Measurements from ENCODE around the gene EFHB. TPM values are rescaled to one million over a fixed set of nuclear protein-coding genes. Genes with fewer than 3 reads are reported as not detected.

Gene EFHB, protein sequence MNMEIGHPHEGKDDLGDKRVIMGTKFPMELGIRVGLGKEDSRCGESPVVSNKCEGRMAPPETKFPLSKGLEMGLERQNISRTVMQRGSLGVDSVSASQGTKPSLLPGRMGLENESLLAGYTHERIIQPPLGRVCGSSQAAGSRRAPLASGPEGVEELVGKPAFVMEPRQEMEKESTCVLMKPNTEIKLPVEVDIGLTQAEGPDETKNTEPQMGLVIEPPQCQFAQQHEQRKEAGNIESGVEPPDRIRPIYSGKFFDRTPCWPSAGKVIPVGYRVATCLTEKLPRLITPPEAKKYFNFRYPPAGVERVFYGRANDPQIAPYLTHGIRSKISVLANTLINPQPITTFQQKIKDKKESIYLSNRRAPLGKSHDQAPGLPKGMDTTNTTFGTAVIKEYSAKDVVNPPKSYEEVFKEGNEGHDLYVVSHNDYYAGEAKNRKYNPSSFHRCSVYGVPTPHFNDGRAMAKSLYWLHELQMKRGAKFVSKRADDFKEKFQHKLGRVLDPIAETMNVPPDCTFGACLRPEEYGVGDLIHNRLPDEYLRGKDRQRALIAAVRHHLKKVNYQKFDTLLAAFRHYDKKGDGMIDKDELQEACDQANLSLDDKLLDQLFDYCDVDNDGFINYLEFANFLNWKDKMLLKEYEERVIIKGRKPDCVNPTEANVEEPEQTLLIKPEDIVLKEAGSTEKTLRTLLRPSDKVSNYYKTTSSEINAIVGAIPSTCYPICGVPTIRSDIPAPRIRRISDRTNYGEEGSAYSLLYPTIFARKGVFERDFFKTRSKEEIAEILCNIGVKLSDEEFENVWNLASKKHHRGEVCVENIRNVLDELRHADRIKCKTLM
- 0.24 and 0.33 TPM in 2 replicates for polyA plus RNA-seq (2011; rRNA removed)
- not detected in 2 replicates for polyA minus RNA-seq (2011; rRNA and poly(A)+ RNA removed)

- POLR2A ChIA-PET, result no interaction called here
- CTCF ChIA-PET, result no interaction called here
- TF ChIP-seq CTCF (IDR thresholded peaks at IDR 0.05; ENCODE audit: low read depth, low read length), result no peak
Measured at GRCh38 chr3:19934098-19934566, at the start of gene EFHB. Gene EFHB, minus strand, starts transcription at chr3:19934217. Its CDS starts 199 bp downstream, at chr3:19934018.

GRCh38 chr3:19972054-19972453 is 38.0 kb upstream of the EFHB start:
- DNase-seq (ENCODE audit: low read depth, low spot score), result no peak
- ChIA-PET CTCF (no interaction called here), POLR2A (interaction anchor here (0.7 kb wide), 1 partner anchor 13 kb away, joined by 4 read pairs; no protein-coding TSS in a partner anchor)
- Histone ChIP-seq H3K9me3 (ENCODE audit: control insufficient read depth, insufficient read depth, low read length) (no peaks in the 10 kb centered on the region), H3K27me3 (ENCODE audit: control insufficient read depth, insufficient read depth, low read length) (no peaks in the 10 kb centered on the region), H3K27ac (ENCODE audit: low read depth, low read length) (no peak overlapping the region), H3K4me3 (ENCODE audit: low read depth, low read length) (no peak overlapping the region)
- TF ChIP-seq CTCF (IDR thresholded peaks at IDR 0.05; ENCODE audit: low read depth, low read length), result no peak

More at GRCh38 chr3:19934098-19934566, at the start of gene EFHB:
- H3K9me3 ChIP-seq (ENCODE audit: control insufficient read depth, insufficient read depth, low read length), result no peaks in the 10 kb centered on the region
- no peak for DNase-seq (ENCODE audit: low read depth, low spot score)
- peaks cover 4% of the 10 kb centered on the region for H3K27me3 ChIP-seq (ENCODE audit: control insufficient read depth, insufficient read depth, low read length)
- no peak within 1 kb of the TSS for H3K4me3 ChIP-seq (ENCODE audit: low read depth, low read length)
- H3K27ac ChIP-seq (ENCODE audit: low read depth, low read length), result no peak within 1 kb of the TSS

- POLR2A ChIA-PET, result no interaction called here
- H3K4me3 ChIP-seq (ENCODE audit: low read depth, low read length), result no peak overlapping the region
- CTCF ChIA-PET, result interaction anchor here (0.9 kb wide), 1 partner anchor 84 kb away, joined by 4 read pairs; no protein-coding TSS in a partner anchor
- no peak for DNase-seq (ENCODE audit: low read depth, low spot score)
- H3K27ac ChIP-seq (ENCODE audit: low read depth, low read length), result no peak overlapping the region
- no peak for TF ChIP-seq CTCF (IDR thresholded peaks at IDR 0.05; ENCODE audit: low read depth, low read length)
- H3K9me3 ChIP-seq (ENCODE audit: control insufficient read depth, insufficient read depth, low read length), result no peaks in the 10 kb centered on the region
- no peaks in the 10 kb centered on the region for H3K27me3 ChIP-seq (ENCODE audit: control insufficient read depth, insufficient read depth, low read length)
Measured at GRCh38 chr3:19970327-19970726, 36.3 kb upstream of the EFHB start.

DNA sequence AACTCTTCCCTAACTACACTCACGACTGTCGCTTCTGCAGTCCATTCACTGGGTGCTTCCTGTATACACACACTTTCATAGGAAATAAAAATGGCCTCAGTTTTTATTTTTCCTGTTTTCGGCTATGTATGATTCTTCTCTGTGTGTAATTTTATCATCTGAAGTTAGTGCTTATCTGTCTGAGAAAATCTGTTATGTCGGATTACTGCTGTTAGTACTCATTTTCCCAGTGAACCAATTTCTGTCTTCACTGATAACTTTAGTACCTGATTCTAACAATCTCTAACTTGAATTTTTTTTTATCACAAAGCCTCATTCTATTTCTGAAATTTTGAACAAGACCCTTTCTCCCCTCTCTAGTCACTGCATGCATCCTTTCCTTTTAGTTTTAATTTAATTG is 33.8 kb upstream of the EFHB start:
- Histone ChIP-seq H3K4me3 (ENCODE audit: low read depth, low read length) (no peak overlapping the region), H3K9me3 (ENCODE audit: control insufficient read depth, insufficient read depth, low read length) (no peaks in the 10 kb centered on the region), H3K27ac (ENCODE audit: low read depth, low read length) (no peak overlapping the region), H3K27me3 (ENCODE audit: control insufficient read depth, insufficient read depth, low read length) (no peaks in the 10 kb centered on the region)
- TF ChIP-seq CTCF (IDR thresholded peaks at IDR 0.05; ENCODE audit: low read depth, low read length), result no peak
- DNase-seq (ENCODE audit: low read depth, low spot score), result no peak
- CTCF ChIA-PET, result no interaction called here
- POLR2A ChIA-PET, result no interaction called here
